GM21526 (cell line): ENCODE results near the gene CLCA2.

ENCODE experiments used
- ATAC-seq: cut with Tn5 transposase; IDR thresholded peaks from one replicate; pipeline ENCODE4 v1.9.1; 2021; ENCODE audit warnings: moderate library complexity; ENCODE audit not compliant: unreplicated experiment, low FRiP score

CLCA2 gene

GRCh38 chr1:86429835-86430234 is 5.9 kb downstream of the CLCA2 start:
- no peak for ATAC-seq

GRCh38 chr1:86430376-86430775 is 6.4 kb downstream of the CLCA2 start:
- ATAC-seq, result no peak

GRCh38 chr1:86434059-86434458 is 10.1 kb downstream of the CLCA2 start:
- ATAC-seq, result no peak

- ATAC-seq, result no peak
These were observed 11.4 kb downstream of the CLCA2 start for GRCh38 chr1:86435327-86435726.

GRCh38 chr1:86436041-86436440 is 12.1 kb downstream of the CLCA2 start:
- no peak for ATAC-seq

- no peak for ATAC-seq
These were observed 17.6 kb downstream of the CLCA2 start for GRCh38 chr1:86441581-86441980.

- ATAC-seq, result no peak
These were observed 18.0 kb downstream of the CLCA2 start for GRCh38 chr1:86441997-86442396.

GRCh38 chr1:86445919-86446318 is 21.9 kb downstream of the CLCA2 start:
- ATAC-seq, result no peak

- ATAC-seq, result no peak
These were observed 23.3 kb downstream of the CLCA2 start for GRCh38 chr1:86447198-86447790.

GRCh38 chr1:86448670-86449069 is 24.7 kb downstream of the CLCA2 start:
- no peak for ATAC-seq

GRCh38 chr1:86449103-86449502 is 25.1 kb downstream of the CLCA2 start:
- no peak for ATAC-seq

GRCh38 chr1:86450847-86451246 is 26.9 kb downstream of the CLCA2 start:
- ATAC-seq, result no peak

- ATAC-seq, result no peak
These were observed 29.7 kb downstream of the CLCA2 start for GRCh38 chr1:86453664-86454063.

- ATAC-seq, result no peak
These were observed 31.1 kb downstream of the CLCA2 start for GRCh38 chr1:86455073-86455472.

GRCh38 chr1:86460998-86461397 is 37.0 kb downstream of the CLCA2 start:
- no peak for ATAC-seq

GRCh38 chr1:86461482-86461881 is 37.5 kb downstream of the CLCA2 start:
- ATAC-seq, result no peak

GRCh38 chr1:86464819-86465218 is 40.8 kb downstream of the CLCA2 start:
- ATAC-seq, result no peak

- ATAC-seq, result no peak
These were observed 42.3 kb downstream of the CLCA2 start for GRCh38 chr1:86466109-86466844.

GRCh38 chr1:86466986-86467385 is 43.0 kb downstream of the CLCA2 start:
- ATAC-seq, result no peak

- ATAC-seq, result no peak
These were observed 44.6 kb downstream of the CLCA2 start, which contains the start of gene CLCA1 for GRCh38 chr1:86468501-86468977. Gene CLCA1 (plus strand): TSS chr1:86468927. CDS start chr1:86468972, 45 bp downstream.

- ATAC-seq, result peak; percentile 45
These were observed 46.9 kb downstream of the CLCA2 start for GRCh38 chr1:86470859-86471258.

- no peak for ATAC-seq
These were observed 47.3 kb downstream of the CLCA2 start for GRCh38 chr1:86471291-86471690.
